HepG2 (cell line): ENCODE data around the gene NAA15. TPM values are rescaled to one million over a fixed set of nuclear protein-coding genes. Genes with fewer than 3 reads are reported as not detected.
"Not testable (repeated sequence)": the region's sequence is repeated elsewhere in the genome, so short reads cannot be mapped to it uniquely, and the experiment has no call there.

Experiments
- ATAC-seq: fragments of 200-7000 bp; cut with Tn5 transposase; 3 replicates; pipeline ENCODE4 v1.9.1; 2020; ENCODE audit warnings: mild to moderate bottlenecking, moderate library complexity
- BruUV-seq: library from RNA; stranded (reverse); fragments of 400-500 nt; replicated peaks from 2 replicates; lab custom pipeline; 2021; lab: Mats Ljungman, UMichigan
- CTCF ChIA-PET: fragments of 300-600 bp; formaldehyde crosslinking; extraction: SDS; loops from one replicate; lab custom pipeline; 2021; ENCODE audit warnings: low total read pairs, inconsistent platforms, low intra/inter-chr PET ratio; lab: Yijun Ruan, JAX
- POLR2A ChIA-PET: fragments of 350-600 bp; sonication (Branson Sonifier 250); formaldehyde crosslinking; loops from one replicate; lab custom pipeline; 2020; ENCODE audit warnings: antibody characterized with exemption, inconsistent platforms; lab: Yijun Ruan, JAX
- DNase-seq: peaks from one replicate; pipeline ENCODE4 v3.0.0-alpha.2; 2015; ENCODE audit warnings: low spot score
- FAIRE-seq: peaks from 3 replicates; lab custom pipeline; 2011; peaks lifted over from hg19 to GRCh38; lab: Jason Lieb, UNC
- H2AFZ ChIP-seq: one replicate; pipeline ENCODE4 v1.6.1; 2011; ENCODE audit warnings: low read length, inconsistent platforms
- H3K27ac ChIP-seq: fragments of 300-600 bp; 3 replicates; pipeline ENCODE4 v1.8.0; 2011; ENCODE audit warnings: mixed run types, mild to moderate bottlenecking, mixed read lengths, low read length, inconsistent platforms; ENCODE audit not compliant: insufficient read depth; ENCODE audit errors: extremely low read length
- H3K27me3 ChIP-seq, 2 experiments: fragments of 200-600 bp in 1 of 2; 2 replicates in 1 of 2; 3 replicates in 1 of 2; pipeline versions ENCODE4 v1.6.0 to v1.8.0; 2011; ENCODE audit warnings: low read length in 2 of 2, mild to moderate bottlenecking in 2 of 2, moderate library complexity in 2 of 2, inconsistent platforms in 1 of 2; ENCODE audit not compliant: insufficient read depth in 2 of 2, control insufficient read depth in 1 of 2
- H3K36me3 ChIP-seq, 2 experiments: fragments of 200-600 bp in 1 of 2; replicated peaks in 1 of 2; 2 replicates in 1 of 2; 3 replicates in 1 of 2; pipeline versions ENCODE4 v1.5.1 to v1.8.0; 2011; ENCODE audit warnings: low read length in 2 of 2, inconsistent platforms in 1 of 2; ENCODE audit not compliant: insufficient read depth in 2 of 2, control insufficient read depth in 1 of 2
- H3K4me1 ChIP-seq: 2 replicates; pipeline ENCODE4 v1.5.1; 2012; ENCODE audit warnings: low read length, inconsistent platforms; ENCODE audit not compliant: insufficient read depth
- H3K4me2 ChIP-seq: 2 replicates; pipeline ENCODE4 v1.6.0; 2011; ENCODE audit warnings: low read depth, low read length, inconsistent platforms
- H3K4me3 ChIP-seq, 3 experiments: fragments of 200-600 bp in 1 of 3; sonication (generic), shearing (Covaris generic) in 1 of 3; replicated peaks in 1 of 3; 2 replicates each; pipeline ENCODE4 v1.5.1; 2011 to 2016; ENCODE audit warnings: low read length in 3 of 3, inconsistent platforms in 2 of 3, low read depth in 2 of 3, mild to moderate bottlenecking in 2 of 3, control low read depth in 1 of 3, mixed read lengths in 1 of 3; ENCODE audit not compliant: insufficient read depth in 1 of 3
- H3K79me2 ChIP-seq: one replicate; pipeline ENCODE4 v1.6.1; 2011; ENCODE audit warnings: low read length, inconsistent platforms; ENCODE audit not compliant: insufficient read depth
- H3K9ac ChIP-seq: 2 replicates; pipeline ENCODE4 v1.6.0; 2011; ENCODE audit warnings: mild to moderate bottlenecking, low read depth, low read length, inconsistent platforms; ENCODE audit not compliant: insufficient read depth
- H3K9me3 ChIP-seq: 2 replicates; pipeline ENCODE4 v1.5.1; 2012; ENCODE audit warnings: mild to moderate bottlenecking, low read length
- H4K20me1 ChIP-seq: 2 replicates; pipeline ENCODE4 v1.6.0; 2011; ENCODE audit warnings: inconsistent platforms, mild to moderate bottlenecking, low read length, moderate library complexity; ENCODE audit not compliant: insufficient read depth
- ZNF460 ChIP-seq: sonication (generic); formaldehyde crosslinking; IDR thresholded peaks from 2 replicates; pipeline ENCODE4 v1.5.1; 2020; ENCODE audit warnings: missing genetic modification reagents, mild to moderate bottlenecking, borderline replicate concordance
- WGBS: methylation state at CpG from one replicate; pipeline ENCODE4 v1.1.6; 2017; ENCODE audit warnings: low lambda C conversion rate; 5-methylcytosine and 5-hydroxymethylcytosine counted together
- in situ Hi-C: cut with HindIII; loops from 2 replicates; pipeline ENCODE4 v1.10.0; 2017; ENCODE audit warnings: low pct_unique_long_range_greater_than_20kb; ENCODE audit not compliant: extremely low pct_ligation_motif_present
- intact Hi-C: fragments of 100-400 bp; cut with micrococcal nuclease; formaldehyde crosslinking; loops from one replicate; pipeline ENCODE4 v1.10.0; 2022; ENCODE audit not compliant: unreplicated experiment
- polyA plus RNA-seq, 8 experiments: library from polyadenylated mRNA; depleted of rRNA in 3 of 8; stranded (reverse) in 7 of 8; unstranded in 1 of 8; fragments of >200 nt; fragmentation: Illumina TruSeq in 4 of 8; extraction: Trizol in 4 of 8; gene quantifications; 2 replicates each; pipeline versions ENCODE4 v1.2.1 to v1.2.3, GENCODE V29; 2011 to 2016; ENCODE audit warnings: low read depth in 4 of 8, missing spikeins in 1 of 8, mixed read lengths in 1 of 8; ENCODE audit not compliant: insufficient read depth in 1 of 8
- total RNA-seq, 5 experiments: library from RNA; depleted of rRNA; stranded (reverse); fragments of >200 nt; fragmentation: Illumina TruSeq; extraction: Trizol; gene quantifications; 2 replicates each; pipeline ENCODE4 v1.2.3, GENCODE V29; 2016; ENCODE audit warnings: low read depth in 1 of 5
- TF ChIP-seq, protein P1 (sequence below): sonication (generic); formaldehyde crosslinking; IDR thresholded peaks from 2 replicates; pipeline ENCODE4 v1.8.0; 2022; ENCODE audit warnings: mild to moderate bottlenecking, missing genetic modification reagents; ENCODE audit not compliant: insufficient replicate concordance

The NAA15 gene
- total and polyA plus RNA-seq, 2 of the 13 experiments (the other 11 are each of a cell fraction or from before 2014, with no cell fraction given) = 6.2 to 50.2 TPM

DNA sequence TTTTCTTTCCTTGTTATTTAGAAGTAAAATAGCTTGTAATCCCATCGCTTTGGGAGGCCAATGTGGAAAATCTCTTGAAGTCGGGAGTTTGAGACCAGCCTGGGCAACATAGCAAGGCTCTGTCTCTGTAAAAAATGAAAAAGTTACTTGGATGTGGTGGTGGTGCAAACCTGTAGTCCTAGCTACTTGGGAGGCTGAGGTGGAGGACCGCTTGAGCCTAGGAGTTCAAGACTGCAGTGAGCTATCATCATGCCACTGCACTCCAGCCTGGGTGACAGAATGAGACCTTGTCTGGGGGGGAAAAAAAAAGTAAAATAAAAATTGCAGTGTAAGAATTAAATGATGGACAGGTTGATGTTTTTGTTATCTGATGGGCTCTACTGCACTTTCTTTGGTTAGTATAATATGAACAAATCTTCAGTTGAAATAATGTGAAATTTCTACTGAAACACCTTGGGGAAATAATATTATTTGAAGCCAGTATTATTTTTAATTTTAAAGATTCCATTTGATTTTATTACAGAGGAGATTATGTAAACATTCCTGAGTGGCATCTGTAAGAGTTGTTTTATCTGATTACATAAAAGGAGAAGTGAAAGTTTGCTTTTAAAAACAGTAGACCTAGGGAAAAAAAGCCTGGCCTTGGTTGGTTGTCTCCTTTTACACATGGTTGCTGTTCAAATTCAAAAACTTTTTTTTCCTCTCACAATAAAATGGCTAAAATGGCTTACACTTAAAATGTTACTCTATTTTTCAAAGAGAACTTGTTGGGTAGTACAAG, 11.4 kb downstream of the NAA15 start:
- no peak overlapping the region; the same call in 1 of the 2 replicates for H3K4me2 ChIP-seq
- H3K4me3 ChIP-seq = no peak overlapping the region
- H3K27ac ChIP-seq = no peak overlapping the region
- DNase-seq = no peak
- no peak overlapping the region for H3K9ac ChIP-seq
- TF ChIP-seq, protein P1, sequence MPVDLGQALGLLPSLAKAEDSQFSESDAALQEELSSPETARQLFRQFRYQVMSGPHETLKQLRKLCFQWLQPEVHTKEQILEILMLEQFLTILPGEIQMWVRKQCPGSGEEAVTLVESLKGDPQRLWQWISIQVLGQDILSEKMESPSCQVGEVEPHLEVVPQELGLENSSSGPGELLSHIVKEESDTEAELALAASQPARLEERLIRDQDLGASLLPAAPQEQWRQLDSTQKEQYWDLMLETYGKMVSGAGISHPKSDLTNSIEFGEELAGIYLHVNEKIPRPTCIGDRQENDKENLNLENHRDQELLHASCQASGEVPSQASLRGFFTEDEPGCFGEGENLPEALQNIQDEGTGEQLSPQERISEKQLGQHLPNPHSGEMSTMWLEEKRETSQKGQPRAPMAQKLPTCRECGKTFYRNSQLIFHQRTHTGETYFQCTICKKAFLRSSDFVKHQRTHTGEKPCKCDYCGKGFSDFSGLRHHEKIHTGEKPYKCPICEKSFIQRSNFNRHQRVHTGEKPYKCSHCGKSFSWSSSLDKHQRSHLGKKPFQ = no peak
- TF ChIP-seq ZNF460 = peak; percentile 61; the same call in 1 of the 2 replicates
- 93% methylated on average over 3 of the region's 3 CpGs for WGBS
- 0 out of 5 replicates have a peak, but pooled peaks cover 1 to 3% of the 10 kb centered on the region in 2 experiments for H3K36me3 ChIP-seq
- H2AFZ ChIP-seq = no peak overlapping the region
- H3K9me3 ChIP-seq = no peaks in the 10 kb centered on the region
- POLR2A ChIA-PET = interaction anchor here (1.1 kb wide), 1 partner anchor 9 kb away, joined by 3 read pairs; no protein-coding TSS in a partner anchor
- BruUV-seq = no TSS peak
- peaks cover 20% of the 10 kb centered on the region; the same call in 1 of the 2 replicates for H3K4me1 ChIP-seq
- H4K20me1 ChIP-seq = peaks cover 29% of the 10 kb centered on the region
- no peaks in the 10 kb centered on the region for H3K27me3 ChIP-seq
- CTCF ChIA-PET = no interaction called here
- in situ Hi-C loops = no loop called here
- ATAC-seq = no peak
- H3K79me2 ChIP-seq = peaks cover 97% of the 10 kb centered on the region
- peak; percentile 15 for FAIRE-seq
- intact Hi-C loops = no loop called here

DNA sequence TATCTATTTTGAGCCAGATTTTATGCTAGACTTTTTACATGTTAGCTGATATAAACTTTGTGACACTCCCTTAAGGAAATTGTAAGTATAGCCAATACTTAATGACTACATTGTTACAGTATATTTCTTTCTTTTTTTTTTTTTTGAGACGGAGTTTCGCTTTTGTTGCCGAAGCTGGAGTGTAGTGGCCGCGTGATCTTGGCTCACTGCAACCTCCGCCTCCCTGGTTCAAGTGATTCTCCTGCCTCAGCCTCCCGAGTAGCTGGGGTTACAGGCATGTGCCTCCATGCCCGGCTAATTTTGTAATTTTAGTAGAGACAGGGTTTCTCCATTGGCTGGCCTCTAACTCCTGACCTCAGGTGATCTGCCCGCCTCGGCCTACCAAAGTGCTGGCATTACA, 12.1 kb downstream of the NAA15 start:
- FAIRE-seq, in situ Hi-C loops, DNase-seq, ATAC-seq, H3K36me3 ChIP-seq, CTCF ChIA-PET, H3K27ac ChIP-seq, H3K9me3 ChIP-seq, H3K4me2 ChIP-seq, POLR2A ChIA-PET, H2AFZ ChIP-seq, H3K9ac ChIP-seq, H3K4me3 ChIP-seq, BruUV-seq, H3K27me3 ChIP-seq, intact Hi-C loops: not testable (repeated sequence)
- Histone ChIP-seq H3K4me1 (peaks cover 20% of the 10 kb centered on the region; the same call in 1 of the 2 replicates), H3K79me2 (peaks cover 97% of the 10 kb centered on the region), H4K20me1 (peaks cover 29% of the 10 kb centered on the region)
- 96% methylated on average over 10 of the region's 10 CpGs for WGBS
